Immature natural killer cell (primary cell): ENCODE data around the gene GPATCH4. TPM values are rescaled to one million over a fixed set of nuclear protein-coding genes. Genes with fewer than 3 reads are reported as not detected.
A peak's percentile ranks its signal among the peaks of the same experiment; 100 is the strongest.
"Not testable (repeated sequence)": the region's sequence is repeated elsewhere in the genome, so short reads cannot be mapped to it uniquely, and the experiment has no call there.

Source experiments
- DNase-seq, 3 donors: peaks; one replicate each; pipeline ENCODE4 v3.0.0; 2022; ENCODE audit warnings: mixed read lengths in 1 of 3
- H3K27ac Mint-ChIP-seq, 6 donors: one replicate each; pipeline ENCODE4 v1.8.0; 2020; ENCODE audit warnings: mixed read lengths in 6 of 6, mild to moderate bottlenecking in 5 of 6, inconsistent platforms in 4 of 6, moderate library complexity in 3 of 6
- H3K27me3 Mint-ChIP-seq, 3 donors: one replicate each; pipeline ENCODE4 v1.8.0; 2020 to 2021; ENCODE audit warnings: low read depth in 3 of 3, mild to moderate bottlenecking in 3 of 3, mixed read lengths in 3 of 3, moderate library complexity in 3 of 3, inconsistent platforms in 1 of 3
- H3K36me3 Mint-ChIP-seq, 3 donors: one replicate each; pipeline ENCODE4 v1.8.0; 2020; ENCODE audit warnings: mixed read lengths in 3 of 3, inconsistent platforms in 2 of 3, mild to moderate bottlenecking in 2 of 3
- H3K4me1 Mint-ChIP-seq, 2 donors: one replicate each; pipeline ENCODE4 v1.8.0; 2020; ENCODE audit warnings: inconsistent platforms in 2 of 2, mild to moderate bottlenecking in 2 of 2, mixed read lengths in 2 of 2, moderate library complexity in 1 of 2
- H3K4me3 Mint-ChIP-seq, 5 donors: one replicate each; pipeline ENCODE4 v1.8.0; 2020; ENCODE audit warnings: mild to moderate bottlenecking in 5 of 5, mixed read lengths in 5 of 5, inconsistent platforms in 3 of 5, moderate library complexity in 3 of 5
- H3K9me3 Mint-ChIP-seq, 6 donors: one replicate each; pipeline ENCODE4 v1.8.0; 2020; ENCODE audit warnings: mild to moderate bottlenecking in 6 of 6, mixed read lengths in 6 of 6, inconsistent platforms in 4 of 6, moderate library complexity in 3 of 6
- polyA plus RNA-seq, 3 donors: library from polyadenylated mRNA; unstranded; fragments of 300-500 nt; fragmentation: Illumina TruSeq; gene quantifications; one replicate each; pipeline ENCODE4 v1.2.3, GENCODE V29; 2021

GPATCH4 gene
- polyA plus RNA-seq, 3 donors from 2014 or later = 7.7 to 42.2 (median 15.9) TPM

- DNase-seq = no peak
- peaks cover 0 to 2% (median 2%) of the 10 kb centered on the region in 3 donors for H3K27me3 Mint-ChIP-seq
- H3K4me1 Mint-ChIP-seq = peaks cover 17 to 19% of the 10 kb centered on the region in 2 donors
- H3K27ac Mint-ChIP-seq = no peak overlapping the region
- H3K36me3 Mint-ChIP-seq = no peaks in the 10 kb centered on the region
- no peaks in the 10 kb centered on the region for H3K9me3 Mint-ChIP-seq
- no peak overlapping the region for H3K4me3 Mint-ChIP-seq
These were observed 11.7 kb downstream of the GPATCH4 start for GRCh38 chr1:156589546-156589945.

- not testable (repeated sequence) for DNase-seq, H3K4me3 Mint-ChIP-seq, H3K9me3 Mint-ChIP-seq, H3K27ac Mint-ChIP-seq, H3K27me3 Mint-ChIP-seq, H3K36me3 Mint-ChIP-seq
- peaks cover 21 to 25% of the 10 kb centered on the region in 2 donors for H3K4me1 Mint-ChIP-seq
These were observed 13.4 kb downstream of the GPATCH4 start for GRCh38 chr1:156587927-156588326.

GRCh38 chr1:156586892-156587477, 14.3 kb downstream of the GPATCH4 start:
- Mint-ChIP-seq H3K27me3 (peaks cover 0 to 6% (median 3%) of the 10 kb centered on the region in 3 donors), H3K4me1 (peaks cover 13 to 19% of the 10 kb centered on the region in 2 donors), H3K36me3 (no peaks in the 10 kb centered on the region), H3K27ac (no peak overlapping the region), H3K9me3 (no peaks in the 10 kb centered on the region), H3K4me3 (no peak overlapping the region)
- DNase-seq = no peak

GRCh38 chr1:156586323-156586722, 15.0 kb downstream of the GPATCH4 start:
- Mint-ChIP-seq H3K4me3 (no peak overlapping the region), H3K27me3 (peaks cover 2 to 5% (median 2%) of the 10 kb centered on the region in 3 donors), H3K27ac (no peak overlapping the region), H3K9me3 (no peaks in the 10 kb centered on the region), H3K36me3 (no peaks in the 10 kb centered on the region), H3K4me1 (peaks cover 11 to 19% of the 10 kb centered on the region in 2 donors)
- no peak for DNase-seq

- H3K27ac Mint-ChIP-seq = no peak overlapping the region
- no peak overlapping the region for H3K4me3 Mint-ChIP-seq
- peaks cover 2 to 5% (median 2%) of the 10 kb centered on the region in 3 donors for H3K27me3 Mint-ChIP-seq
- no peaks in the 10 kb centered on the region for H3K36me3 Mint-ChIP-seq
- no peak for DNase-seq
- H3K4me1 Mint-ChIP-seq = peaks cover 12 to 13% of the 10 kb centered on the region in 2 donors
- H3K9me3 Mint-ChIP-seq = no peaks in the 10 kb centered on the region
These were observed 16.5 kb downstream of the GPATCH4 start for GRCh38 chr1:156584813-156585212.

GRCh38 chr1:156583821-156584622, 17.3 kb downstream of the GPATCH4 start:
- Mint-ChIP-seq H3K27ac (peak overlapping the region in 2 of 6 donors; percentile 17 to 68), H3K4me3 (peak overlapping the region in 1 of 5 donors; percentile 33), H3K9me3 (no peaks in the 10 kb centered on the region), H3K4me1 (peaks cover 12 to 13% of the 10 kb centered on the region in 2 donors), H3K27me3 (peaks cover 2 to 5% (median 2%) of the 10 kb centered on the region in 3 donors), H3K36me3 (no peaks in the 10 kb centered on the region)
- DNase-seq = peak; percentile 62 to 71 (median 67)

- no peak for DNase-seq
- Mint-ChIP-seq H3K4me1 (peaks cover 12 to 13% of the 10 kb centered on the region in 2 donors), H3K36me3 (no peaks in the 10 kb centered on the region), H3K27me3 (peaks cover 2 to 9% (median 2%) of the 10 kb centered on the region in 3 donors), H3K9me3 (no peaks in the 10 kb centered on the region), H3K27ac (peak overlapping the region; percentile 77 to 91 (median 82)), H3K4me3 (peak overlapping the region; percentile 49 to 85 (median 77))
These were observed 18.8 kb downstream of the GPATCH4 start for GRCh38 chr1:156582388-156583017.

- no peak for DNase-seq
- peaks cover 2 to 11% (median 2%) of the 10 kb centered on the region in 3 donors for H3K27me3 Mint-ChIP-seq
- H3K9me3 Mint-ChIP-seq = no peaks in the 10 kb centered on the region
- H3K4me3 Mint-ChIP-seq = peak overlapping the region; percentile 76 to 85 (median 81)
- peaks cover 12 to 13% of the 10 kb centered on the region in 2 donors for H3K4me1 Mint-ChIP-seq
- peak overlapping the region; percentile 81 to 93 (median 87) for H3K27ac Mint-ChIP-seq
- H3K36me3 Mint-ChIP-seq = no peaks in the 10 kb centered on the region
These were observed 19.5 kb downstream of the GPATCH4 start for GRCh38 chr1:156581661-156582387.

- no peak within 1 kb of the TSS for H3K27ac Mint-ChIP-seq
- H3K4me3 Mint-ChIP-seq = no peak within 1 kb of the TSS
These were observed 21.8 kb downstream of the GPATCH4 start, which contains the start of gene TTC24 for GRCh38 chr1:156579472-156579871. TSS of gene TTC24 (plus strand) at chr1:156579723. CDS start at chr1:156581365, 1,642 bp downstream.

GRCh38 chr1:156578055-156578454, 23.2 kb downstream of the GPATCH4 start:
- Mint-ChIP-seq H3K9me3 (no peaks in the 10 kb centered on the region), H3K27me3 (peaks cover 5 to 17% (median 12%) of the 10 kb centered on the region in 3 donors), H3K27ac (peak overlapping the region in 3 of 6 donors; percentile 32 to 80 (median 41)), H3K36me3 (no peaks in the 10 kb centered on the region), H3K4me1 (peaks cover 7% of the 10 kb centered on the region in 2 donors), H3K4me3 (no peak overlapping the region)
- no peak for DNase-seq

More at GRCh38 chr1:156579472-156579871, 21.8 kb downstream of the GPATCH4 start, which contains the start of gene TTC24:
- H3K36me3 Mint-ChIP-seq = no peaks in the 10 kb centered on the region
- H3K4me1 Mint-ChIP-seq = peaks cover 12 to 13% of the 10 kb centered on the region in 2 donors
- no peak for DNase-seq
- H3K27me3 Mint-ChIP-seq = peaks cover 2 to 15% (median 9%) of the 10 kb centered on the region in 3 donors
- no peaks in the 10 kb centered on the region for H3K9me3 Mint-ChIP-seq

GRCh38 chr1:156577550-156577949, 23.7 kb downstream of the GPATCH4 start:
- no peaks in the 10 kb centered on the region for H3K9me3 Mint-ChIP-seq
- H3K27ac Mint-ChIP-seq = peak overlapping the region in 1 of 6 donors; percentile 32
- H3K27me3 Mint-ChIP-seq = peaks cover 3 to 21% (median 14%) of the 10 kb centered on the region in 3 donors
- H3K4me1 Mint-ChIP-seq = peaks cover 9 to 10% of the 10 kb centered on the region in 2 donors
- no peaks in the 10 kb centered on the region for H3K36me3 Mint-ChIP-seq
- H3K4me3 Mint-ChIP-seq = no peak overlapping the region
- no peak for DNase-seq

- no peak overlapping the region for H3K27ac Mint-ChIP-seq
- H3K36me3 Mint-ChIP-seq = no peaks in the 10 kb centered on the region
- no peak overlapping the region for H3K4me3 Mint-ChIP-seq
- peaks cover 12 to 22% of the 10 kb centered on the region in 2 donors for H3K4me1 Mint-ChIP-seq
- no peaks in the 10 kb centered on the region for H3K9me3 Mint-ChIP-seq
- H3K27me3 Mint-ChIP-seq = peaks cover 5 to 34% (median 25%) of the 10 kb centered on the region in 3 donors
- DNase-seq = no peak
These were observed 27.1 kb downstream of the GPATCH4 start for GRCh38 chr1:156574039-156574633.

- DNase-seq = no peak
- Mint-ChIP-seq H3K36me3 (no peaks in the 10 kb centered on the region), H3K27ac (peak overlapping the region in 1 of 6 donors; percentile 12), H3K4me3 (peak overlapping the region; percentile 60 to 85 (median 80)), H3K4me1 (peaks cover 12 to 22% of the 10 kb centered on the region in 2 donors), H3K9me3 (no peaks in the 10 kb centered on the region), H3K27me3 (peaks cover 5 to 30% (median 25%) of the 10 kb centered on the region in 3 donors)
These were observed 28.6 kb downstream of the GPATCH4 start for GRCh38 chr1:156572663-156573018.
